Anterior cingulate cortex (tissue), 58 donors: Measurements from ENCODE around the gene FCHSD1.

Experiments
- DNase-seq, 58 donors: peaks; one replicate each; lab custom pipeline; 2025; lab: John Stamatoyannopoulos, UW

Gene FCHSD1

DNA sequence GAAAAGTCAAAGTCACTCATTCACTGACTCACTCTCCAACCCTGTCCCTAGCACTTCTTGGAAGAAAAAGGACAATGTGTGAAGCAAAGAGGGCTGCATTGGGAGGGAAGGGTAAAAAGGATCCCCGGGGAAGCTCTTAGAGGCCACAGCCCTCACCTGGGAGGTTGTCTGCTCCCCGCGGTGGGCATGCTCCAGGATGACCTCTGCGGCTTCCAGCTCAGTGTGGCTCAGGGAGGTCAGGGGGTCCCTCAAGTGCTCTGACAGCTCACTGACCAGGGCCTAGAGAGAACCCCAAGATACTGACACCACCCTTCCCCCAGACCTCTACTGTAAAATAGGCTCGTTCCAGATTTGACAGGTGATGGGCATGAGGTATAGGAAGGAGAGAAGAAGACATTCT, 4.0 kb downstream of the FCHSD1 start:
- DNase-seq, result no peak

DNA sequence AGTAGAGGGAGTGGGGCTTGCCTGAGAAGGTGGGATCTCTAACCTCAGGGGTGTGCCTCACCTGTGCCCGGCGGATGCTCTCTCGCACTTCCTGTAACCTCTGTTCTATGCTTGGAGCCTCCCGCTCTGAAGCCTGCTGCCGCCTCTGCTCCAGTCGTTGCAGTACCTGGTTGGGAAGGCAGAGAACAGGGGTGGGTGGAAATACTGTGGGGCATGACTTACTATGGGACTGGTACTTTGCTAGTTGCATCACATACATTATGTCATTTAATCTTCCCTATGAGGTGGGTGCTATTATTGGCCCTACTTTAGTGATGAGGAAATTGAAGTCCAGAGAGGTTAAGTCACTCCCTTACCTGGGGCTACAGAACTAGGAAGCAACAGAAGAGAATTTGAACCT, 5.2 kb downstream of the FCHSD1 start:
- DNase-seq, result peak in 1 of 58 donors; percentile 36

DNA sequence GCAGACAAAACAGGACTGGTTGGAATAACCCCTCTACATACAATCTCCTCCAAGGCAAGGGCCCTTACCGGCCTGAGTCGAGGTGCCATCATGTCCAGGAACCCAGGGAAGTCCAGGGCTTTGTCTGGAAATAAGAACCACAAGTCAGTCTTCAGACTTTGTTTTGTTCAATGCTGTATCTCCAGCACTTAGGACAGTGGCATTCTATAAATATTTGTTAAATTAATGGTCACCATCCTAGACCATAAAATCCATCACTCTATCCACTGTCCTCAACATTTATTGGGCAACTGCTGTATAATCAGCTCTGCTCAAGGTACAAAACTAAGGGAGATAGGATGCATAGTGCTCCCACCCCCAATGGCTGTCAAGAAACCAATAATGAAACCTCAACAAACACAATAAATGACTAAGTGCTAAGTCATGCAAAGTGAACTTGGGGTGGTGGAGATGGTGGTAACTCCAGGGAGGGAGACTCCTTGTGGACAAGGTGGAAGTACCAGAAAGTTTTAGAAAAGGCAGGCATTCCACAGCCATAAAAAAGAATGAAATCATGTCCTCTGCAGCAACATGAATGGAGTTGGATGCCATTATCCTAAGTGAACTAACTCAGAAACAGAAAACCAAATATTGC, 9.5 kb downstream of the FCHSD1 start:
- no peak for DNase-seq

DNA sequence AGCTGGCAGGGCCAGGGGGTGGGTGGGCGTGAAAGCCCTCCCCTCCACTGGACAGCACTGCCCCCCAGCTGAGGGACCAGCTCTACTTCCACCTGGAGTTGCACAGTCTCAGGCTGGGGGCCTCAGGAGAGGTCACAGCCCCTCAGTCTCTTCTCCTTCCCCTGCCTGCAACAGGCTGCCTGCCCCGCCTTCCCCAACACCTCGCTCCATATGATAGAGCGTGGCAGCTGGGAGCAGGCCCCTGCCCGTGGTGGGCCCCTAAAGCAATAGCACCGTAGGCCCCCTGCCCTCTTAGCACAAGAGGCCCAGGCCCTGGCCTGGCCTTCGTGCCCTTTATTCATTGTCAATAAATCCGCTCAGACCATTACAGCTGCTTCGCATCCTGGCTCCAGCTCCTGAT, 10.5 kb downstream of the FCHSD1 start:
- DNase-seq, result no peak

DNA sequence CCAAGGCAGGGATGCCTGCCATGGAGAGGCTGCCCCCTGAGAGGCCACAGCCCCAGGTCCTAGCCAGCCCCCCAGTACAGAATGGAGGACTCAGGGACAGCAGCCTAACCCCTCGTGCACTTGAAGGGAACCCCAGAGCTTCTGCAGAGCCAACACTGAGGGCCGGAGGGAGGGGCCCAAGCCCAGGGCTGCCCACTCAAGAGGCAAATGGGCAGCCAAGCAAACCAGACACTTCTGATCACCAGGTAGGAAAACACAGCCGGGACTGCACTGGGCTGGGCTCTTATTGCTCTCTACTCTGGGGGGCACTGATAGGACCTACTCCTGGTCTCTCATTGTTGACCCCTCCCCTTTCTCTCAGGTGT, 11.2 kb downstream of the FCHSD1 start:
- DNase-seq, result no peak

DNA sequence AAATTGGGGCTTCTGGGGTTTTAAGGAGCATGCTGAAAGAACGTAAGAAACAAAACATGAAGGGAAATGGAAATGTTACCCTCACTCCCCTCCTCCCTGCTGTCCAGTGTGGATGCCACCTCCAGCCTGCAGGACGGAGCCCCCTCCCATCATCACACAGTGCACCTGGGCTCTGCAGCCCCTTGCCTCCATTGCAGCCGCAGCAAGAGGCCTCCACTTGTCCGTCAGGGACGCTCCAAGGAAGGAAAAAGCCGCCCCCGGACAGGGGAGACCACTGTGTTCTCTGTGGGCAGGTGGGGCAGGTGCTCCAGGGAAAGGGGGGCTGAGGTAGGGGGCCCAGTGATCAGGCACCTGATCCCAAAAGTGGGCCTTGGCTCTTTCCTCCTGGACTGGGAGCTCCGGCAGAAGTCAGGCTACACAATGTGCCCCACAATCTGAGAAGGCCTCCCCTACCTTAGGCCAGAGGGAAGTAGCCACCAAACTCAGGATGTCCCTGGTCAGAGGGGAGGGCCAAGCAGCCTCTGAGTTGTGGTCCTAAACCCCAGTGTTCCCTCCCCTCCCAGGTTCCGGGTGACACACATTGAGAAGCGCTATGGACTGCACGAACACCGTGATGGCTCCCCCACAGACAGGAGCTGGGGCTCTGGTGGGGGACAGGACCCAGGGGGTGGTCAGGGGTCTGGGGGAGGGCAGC, 11.7 kb downstream of the FCHSD1 start:
- DNase-seq, result no peak

DNA sequence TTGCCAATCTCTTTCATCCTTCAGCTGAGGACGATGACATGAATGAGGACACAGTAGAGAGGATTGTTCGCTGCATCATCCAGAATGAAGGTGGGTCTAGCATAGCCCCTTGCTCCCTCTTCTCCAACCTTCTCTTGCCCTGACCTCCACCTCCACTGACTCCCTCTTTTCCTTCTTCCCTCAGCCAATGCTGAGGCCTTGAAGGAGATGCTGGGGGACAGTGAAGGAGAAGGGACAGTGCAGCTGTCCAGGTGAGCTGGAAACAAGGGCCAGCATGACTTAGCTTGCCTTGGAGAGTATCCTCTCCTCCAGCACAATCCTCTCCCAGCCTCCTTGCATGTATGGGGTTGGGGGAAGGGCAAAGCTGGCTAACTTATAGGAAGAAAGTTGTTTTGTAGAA, 12.4 kb downstream of the FCHSD1 start:
- no peak for DNase-seq

DNA sequence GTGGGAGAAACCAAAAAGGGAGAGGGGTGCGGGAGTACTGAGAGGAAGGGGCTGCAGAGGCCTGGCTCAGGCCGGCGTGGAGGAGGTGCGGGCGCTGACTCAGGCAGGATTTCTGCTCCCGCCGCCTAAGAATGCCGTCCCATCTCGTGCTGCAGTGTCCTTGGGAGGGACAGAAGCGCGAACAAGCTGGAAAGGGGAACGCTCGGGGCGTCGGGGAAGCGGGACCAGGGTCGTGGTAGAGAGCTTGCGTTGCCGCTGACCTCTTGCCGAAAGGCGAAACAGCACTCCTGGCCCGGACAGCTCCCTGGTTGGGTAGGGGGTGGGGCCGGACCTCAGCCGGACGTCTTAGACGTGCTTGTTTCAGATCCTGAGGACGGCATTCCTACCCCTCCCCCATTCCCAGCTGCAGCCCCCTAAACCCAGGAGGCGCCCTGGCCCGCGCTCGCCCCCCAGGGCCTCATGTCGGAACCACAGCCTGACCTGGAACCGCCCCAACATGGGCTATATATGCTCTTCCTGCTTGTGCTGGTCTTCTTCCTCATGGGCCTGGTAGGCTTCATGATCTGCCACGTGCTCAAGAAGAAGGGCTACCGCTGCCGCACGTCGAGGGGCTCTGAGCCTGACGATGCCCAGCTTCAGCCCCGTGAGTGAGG, 13.3 kb downstream of the FCHSD1 start:
- DNase-seq, result peak in 18 of 58 donors; percentile 12 to 49 (median 27)

DNA sequence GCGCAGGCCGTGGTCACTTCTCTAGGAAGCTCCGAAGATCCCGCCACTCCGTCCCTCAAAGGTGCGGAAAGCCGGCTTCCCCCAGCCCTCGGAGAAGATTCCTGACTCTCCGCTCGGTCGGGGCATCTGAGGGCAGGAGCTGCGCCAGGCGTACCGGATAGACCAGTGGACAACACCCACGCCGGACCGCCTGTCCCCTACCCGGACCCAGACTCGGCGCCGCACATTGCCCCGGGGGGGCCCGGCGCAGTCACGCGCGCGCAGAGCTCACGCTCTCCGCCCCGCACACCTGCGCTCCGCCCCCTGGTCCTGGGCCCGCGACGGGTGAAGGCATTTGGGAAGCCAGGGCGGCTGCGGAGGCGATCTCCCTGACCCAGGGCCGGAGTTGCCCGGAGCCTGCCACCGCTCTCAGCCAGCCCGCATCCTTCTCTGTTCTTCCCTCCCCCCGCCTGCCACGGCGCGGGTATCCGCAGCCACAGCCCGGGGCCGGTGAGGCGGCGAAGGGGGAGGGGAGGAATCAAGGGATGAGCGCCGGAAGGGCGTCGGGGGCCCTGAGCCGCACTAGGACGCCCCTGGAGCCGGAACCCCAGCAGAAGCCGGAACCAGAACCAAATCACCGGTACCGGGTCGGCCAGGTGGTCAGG, 14.0 kb downstream of the FCHSD1 start:
- peak in 13 of 58 donors; percentile 35 to 73 (median 54) for DNase-seq

DNA sequence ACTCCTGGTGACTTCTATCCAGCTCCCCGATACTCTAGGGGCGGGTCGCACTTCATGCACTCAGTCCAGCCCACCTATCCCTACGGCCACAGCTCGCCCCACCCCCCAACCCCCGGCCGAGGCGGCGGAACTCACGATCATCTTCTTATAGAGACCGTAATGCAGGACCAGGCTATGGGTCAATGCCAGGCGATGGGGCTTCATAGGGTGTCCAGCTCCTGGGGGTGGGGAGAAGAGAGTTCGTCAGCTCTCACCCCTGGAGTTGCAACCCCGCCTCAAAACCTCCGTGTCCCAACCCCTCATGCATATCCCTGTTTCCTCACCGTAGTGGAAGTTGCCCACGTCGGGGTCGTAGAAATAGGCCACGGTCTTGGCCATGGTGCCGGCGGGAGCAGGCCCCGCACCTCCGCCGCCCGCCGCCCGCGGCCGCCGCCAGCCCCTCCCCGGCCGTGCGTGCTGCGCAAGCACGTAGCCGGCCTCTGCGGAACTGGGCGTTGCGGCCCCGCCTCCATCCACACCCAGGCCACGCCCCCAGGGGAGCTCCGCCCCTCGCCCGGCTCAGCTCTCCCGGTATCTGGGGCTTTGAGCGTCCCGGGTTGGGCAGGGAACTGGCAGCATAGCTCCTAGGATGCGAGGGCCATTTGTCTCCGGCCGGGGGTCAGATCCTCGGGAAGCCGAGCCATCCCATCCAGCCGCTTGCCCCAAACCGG, 14.7 kb downstream of the FCHSD1 start, which contains the start of the genes HDAC3 and RELL2:
Gene HDAC3, minus strand, starts transcription at position 437 of the 710 bp plus-strand sequence. Its CDS starts 59 bp downstream, at position 378.
Gene RELL2, plus strand, starts transcription at position 585 of the 710 bp plus-strand sequence. CDS start 1,229 bp downstream, outside the sequence.
- DNase-seq, result peak; percentile 26 to 95 (median 88)

DNA sequence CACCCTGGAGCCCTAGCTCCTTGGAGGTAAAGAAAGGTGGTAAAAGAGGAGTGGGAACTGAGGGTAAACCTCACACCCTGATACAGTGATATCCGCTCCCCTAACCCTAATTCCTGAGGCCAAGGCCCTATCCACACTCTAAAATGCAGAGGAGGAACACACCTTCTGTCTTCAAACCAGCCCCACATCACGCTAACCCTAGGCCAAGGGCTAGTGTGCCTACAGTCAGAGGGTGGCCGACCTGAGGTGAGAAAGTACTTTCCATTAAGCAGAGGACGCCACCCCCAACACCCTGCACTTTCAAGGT, 15.2 kb downstream of the FCHSD1 start:
- no peak for DNase-seq

DNA sequence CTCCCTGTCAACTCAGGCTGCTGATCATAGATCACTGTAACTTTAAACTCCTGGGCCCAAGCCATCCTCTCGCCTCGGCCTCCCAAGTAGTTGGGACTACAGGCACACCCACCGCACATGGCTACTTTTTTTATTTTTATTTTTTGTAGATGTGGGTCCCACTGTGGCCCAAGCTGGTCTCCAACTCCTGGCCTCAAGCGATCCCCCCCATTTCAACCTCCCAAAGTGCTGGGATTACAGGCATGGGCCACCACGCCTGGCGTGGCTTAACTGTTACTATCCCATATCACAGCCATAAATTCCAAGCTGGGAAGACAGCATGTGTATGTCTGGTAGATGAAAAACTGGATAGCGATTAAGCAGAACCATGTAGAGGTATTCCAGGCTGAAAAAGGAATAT, 15.6 kb downstream of the FCHSD1 start:
- no peak for DNase-seq

DNA sequence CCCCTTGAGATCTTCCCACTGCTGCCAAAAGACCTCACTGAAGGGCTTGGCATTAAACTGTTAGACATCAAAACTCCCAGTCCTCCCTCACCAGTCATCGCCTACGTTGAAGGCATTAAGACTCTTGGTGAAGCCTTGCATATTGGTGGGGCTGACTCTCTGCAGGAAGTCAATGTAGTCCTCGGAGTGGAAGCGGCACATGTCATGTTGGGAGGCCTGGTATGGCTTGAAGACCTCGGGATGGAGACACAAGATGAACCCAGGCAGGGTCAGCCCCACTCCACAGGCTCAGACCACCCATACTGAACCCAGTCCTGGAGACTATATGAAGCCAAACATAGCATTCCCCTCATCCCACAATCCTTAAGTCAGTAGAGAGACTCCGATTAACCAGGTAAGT, 16.5 kb downstream of the FCHSD1 start:
- DNase-seq, result no peak

DNA sequence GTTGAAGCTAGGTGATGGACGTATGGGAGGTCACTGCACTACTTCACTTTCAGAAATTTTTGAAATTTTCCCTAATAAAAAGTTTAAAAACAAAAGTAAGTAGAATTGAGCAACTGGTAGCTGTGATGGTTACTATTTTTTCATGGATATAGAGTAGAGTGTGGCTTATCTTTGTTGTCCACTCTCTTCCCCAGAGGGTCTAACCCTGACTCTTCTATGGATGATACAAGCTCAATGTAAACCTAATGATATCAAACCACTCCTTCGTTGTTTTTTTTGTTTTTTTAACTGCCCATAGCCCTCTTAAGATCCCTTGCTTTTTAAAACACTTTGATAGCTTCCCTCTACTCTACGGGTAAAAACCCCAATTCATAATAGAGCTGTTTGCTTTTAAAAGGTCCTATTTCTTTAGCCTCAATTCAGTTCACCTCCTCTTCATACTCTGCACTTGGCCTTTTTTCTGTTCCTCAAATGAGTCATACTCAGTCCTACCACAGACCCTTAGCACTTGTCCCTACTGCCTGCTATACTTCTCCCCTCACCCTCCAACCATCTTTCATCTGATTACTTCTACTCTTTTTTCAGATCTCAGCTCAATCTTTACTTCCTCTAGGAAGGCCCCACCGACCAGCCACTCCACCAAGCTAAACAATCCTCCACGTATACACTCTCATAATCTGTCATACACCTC, 17.2 kb downstream of the FCHSD1 start:
- no peak for DNase-seq

DNA sequence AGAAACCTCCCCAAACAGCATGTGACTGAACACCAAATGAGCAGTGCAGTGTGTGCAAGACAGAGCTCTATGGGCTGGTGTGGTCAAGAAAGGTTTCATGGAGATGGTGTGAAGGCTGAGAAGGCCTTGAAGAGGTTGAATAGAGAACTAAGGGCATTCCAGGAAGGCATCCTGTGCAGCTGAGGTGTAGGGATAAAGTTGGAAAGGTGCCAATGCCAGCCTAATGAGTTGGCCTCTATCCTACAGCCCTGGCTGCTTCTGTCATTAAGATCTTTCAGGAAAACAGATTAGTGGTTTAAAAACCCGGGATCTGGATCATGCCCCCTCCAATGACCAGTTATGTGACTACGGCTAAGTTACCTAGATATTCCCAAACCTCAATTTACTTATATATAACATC, 18.6 kb downstream of the FCHSD1 start:
- DNase-seq, result no peak

DNA sequence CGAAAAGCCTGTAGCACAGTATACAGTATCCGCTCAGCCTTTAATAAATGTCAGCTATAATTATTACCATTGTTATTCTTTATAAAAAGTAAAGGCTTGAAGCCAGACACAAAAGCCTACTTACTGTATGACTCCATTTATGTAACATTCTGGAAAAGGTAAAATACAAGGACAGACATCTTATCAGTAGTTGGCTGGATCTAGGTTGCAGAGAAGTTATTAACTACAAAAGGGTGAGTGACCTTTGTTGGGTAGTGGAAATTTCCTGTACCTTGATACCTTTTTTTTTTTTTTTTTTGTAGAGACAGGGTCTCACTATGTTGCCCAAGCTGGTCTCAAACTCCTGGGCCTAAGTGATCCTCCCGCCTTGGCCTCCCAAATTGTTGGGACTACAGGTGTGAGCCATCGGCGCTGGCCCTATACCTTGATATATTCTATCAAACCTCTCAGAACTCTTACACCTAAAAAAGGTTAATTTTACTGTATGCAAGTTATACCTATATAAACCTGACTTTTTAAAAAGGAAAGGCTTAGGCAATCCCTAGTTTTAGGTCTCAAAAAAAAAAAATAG, 20.6 kb downstream of the FCHSD1 start:
- DNase-seq, result no peak

DNA sequence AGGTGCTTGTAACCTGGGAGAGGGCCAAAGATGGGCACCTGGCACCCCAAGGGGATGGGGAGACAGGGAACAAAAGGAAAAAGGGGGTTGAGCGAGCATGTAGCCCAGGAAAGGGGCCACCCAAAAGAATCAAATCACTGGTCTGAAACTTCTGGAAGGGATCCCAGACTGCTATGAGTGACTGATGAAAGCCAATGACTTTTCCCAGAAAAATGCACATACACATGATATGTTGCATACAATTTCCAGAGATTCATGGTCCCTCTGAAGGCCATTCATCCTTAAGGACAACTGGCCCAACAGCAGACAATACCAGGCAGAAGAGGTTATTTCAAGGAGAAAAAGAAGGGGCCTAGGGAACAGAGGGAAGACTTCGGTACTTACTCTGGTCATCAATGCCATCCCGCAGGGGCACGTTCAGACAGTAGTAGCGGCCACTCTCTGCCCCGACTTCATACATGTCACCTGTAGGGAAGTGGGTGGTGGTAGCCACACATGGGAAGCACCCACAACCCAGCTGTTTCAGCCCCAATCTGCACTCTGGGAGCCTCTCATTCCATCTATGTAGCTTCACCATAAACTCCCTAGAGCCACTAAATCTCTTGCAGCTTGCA, 22.9 kb downstream of the FCHSD1 start:
- no peak for DNase-seq

DNA sequence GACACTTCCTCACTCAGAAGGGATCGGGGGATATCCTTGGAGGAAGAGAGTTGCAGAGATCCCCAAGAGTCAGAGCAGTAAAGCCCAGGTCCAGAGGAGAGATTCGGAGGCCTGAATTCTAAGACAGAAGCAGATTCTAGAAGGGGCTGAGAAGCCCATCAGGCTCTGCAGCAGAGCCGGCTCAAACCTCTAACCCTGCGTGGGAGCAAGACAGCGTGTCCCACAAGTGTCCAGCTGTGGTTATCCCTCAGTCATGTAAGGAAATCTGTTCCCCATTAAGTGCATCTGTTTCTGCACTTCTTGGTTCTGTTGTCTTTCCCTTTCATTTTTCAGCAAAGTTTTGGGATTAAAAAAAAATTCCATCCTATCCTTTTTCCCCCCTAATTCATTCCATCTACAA, 27.6 kb downstream of the FCHSD1 start:
- no peak for DNase-seq

DNA sequence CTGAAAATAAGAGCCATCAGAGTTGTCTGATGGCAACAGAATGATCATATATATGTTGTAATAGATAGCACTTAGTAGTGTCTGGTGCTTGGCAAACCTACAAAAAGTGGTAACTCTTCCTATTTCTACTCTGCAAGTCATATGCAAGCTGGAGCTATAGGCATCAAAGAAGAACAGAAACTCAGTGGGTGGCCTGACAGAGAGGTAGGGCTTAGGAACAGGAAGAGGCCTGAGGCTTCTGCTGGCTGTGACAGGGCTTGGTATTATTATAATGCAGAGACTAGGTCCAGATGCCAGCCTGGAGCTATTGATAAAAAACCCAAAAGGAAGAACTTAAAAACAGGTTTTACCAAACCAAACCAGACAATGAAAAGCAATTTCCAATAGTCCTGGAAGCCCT, 28.0 kb downstream of the FCHSD1 start:
- DNase-seq, result peak in 3 of 58 donors; percentile 8 to 26 (median 20)
